GM21786 (cell line): ENCODE results near the gene C6orf132.

Experiments used
- ATAC-seq: cut with Tn5 transposase; IDR thresholded peaks from one replicate; pipeline ENCODE4 v1.9.1; 2021; ENCODE audit not compliant: unreplicated experiment

C6orf132 gene

DNA sequence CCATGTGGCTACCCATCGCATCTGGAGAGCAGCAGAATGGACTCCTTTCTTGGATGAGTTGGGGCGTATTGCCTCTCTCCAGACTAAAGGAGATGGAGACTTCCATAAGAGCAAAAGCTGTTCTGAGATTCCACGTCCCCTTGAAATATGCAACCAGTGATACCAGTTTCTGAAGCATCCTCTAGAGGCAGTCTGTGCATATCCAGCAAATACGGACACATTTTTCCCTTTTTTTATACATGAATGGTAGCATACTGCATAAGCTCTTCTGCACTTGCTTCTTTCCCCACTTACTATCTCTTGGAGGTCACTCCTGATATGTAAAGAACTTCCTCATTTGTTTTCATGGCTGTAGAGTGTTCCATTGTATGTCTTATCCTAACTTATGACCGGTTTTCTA, 57.5 kb downstream of the C6orf132 start:
- no peak for ATAC-seq

- ATAC-seq: no peak
Measured at GRCh38 chr6:42083530-42083929, 58.9 kb downstream of the C6orf132 start.

- no peak for ATAC-seq
Measured at GRCh38 chr6:42079941-42080464, 62.4 kb downstream of the C6orf132 start.

DNA sequence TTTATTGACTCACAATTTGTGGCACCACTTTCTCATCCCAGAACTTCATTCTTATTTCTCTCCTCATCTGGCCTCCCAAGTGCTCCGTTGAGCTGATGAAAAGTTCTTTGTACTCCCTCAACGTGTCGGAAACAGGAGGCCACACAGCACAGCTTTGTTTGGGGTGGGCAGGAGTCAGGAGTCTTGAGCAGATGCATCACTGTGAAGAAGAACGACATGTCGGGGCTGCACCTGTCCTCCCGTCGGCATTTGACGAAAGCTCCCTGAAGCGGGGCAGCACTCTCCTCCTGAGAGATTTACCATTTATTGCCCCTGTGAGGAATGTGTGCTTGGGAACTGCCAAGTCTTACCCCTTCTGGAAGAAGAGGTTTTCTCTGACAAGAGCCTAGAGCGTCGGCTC, 64.0 kb downstream of the C6orf132 start:
- no peak for ATAC-seq

DNA sequence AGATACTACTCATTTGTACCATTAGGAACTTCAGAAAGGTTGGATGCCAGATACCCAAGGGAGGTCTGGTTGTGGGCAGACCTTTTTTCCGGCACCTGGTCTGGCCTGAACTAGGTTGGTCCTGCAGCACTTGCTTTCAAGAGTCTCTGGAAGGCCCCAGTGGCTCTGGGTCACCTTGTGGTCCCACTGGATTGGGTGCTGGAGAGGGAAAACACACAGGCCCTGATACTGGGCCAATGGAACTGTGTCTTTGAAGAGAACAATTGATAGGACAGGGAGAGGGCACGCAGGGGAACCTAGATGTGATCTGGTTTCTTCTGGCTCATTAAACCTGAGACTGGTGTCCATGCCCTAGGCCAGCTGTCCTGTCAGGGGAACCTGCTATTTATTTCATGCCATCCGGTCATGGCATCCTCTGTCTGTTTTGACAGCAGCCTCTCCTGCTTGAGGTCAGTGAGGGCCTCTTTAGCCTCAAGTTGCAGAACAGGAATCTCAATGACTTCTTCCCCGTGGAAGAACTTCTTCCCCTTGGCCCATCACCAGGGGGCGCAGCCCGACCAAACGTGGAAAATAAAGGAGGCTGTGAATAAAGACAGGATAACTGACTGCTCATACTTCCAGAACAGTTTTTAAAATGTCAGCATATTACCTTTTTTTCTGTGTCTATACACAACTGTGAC, 67.1 kb downstream of the C6orf132 start:
- no peak for ATAC-seq

- no peak for ATAC-seq
Measured at GRCh38 chr6:42073287-42073686, 69.1 kb downstream of the C6orf132 start.

- ATAC-seq: no peak
Measured at GRCh38 chr6:42071881-42072583, 70.4 kb downstream of the C6orf132 start.

GRCh38 chr6:42068872-42069522, 73.4 kb downstream of the C6orf132 start:
- no peak for ATAC-seq

GRCh38 chr6:42068173-42068572, 74.2 kb downstream of the C6orf132 start:
- ATAC-seq: no peak

- no peak for ATAC-seq
Measured at GRCh38 chr6:42066156-42066675, 76.2 kb downstream of the C6orf132 start.

- no peak for ATAC-seq
Measured at GRCh38 chr6:42059743-42060142, 82.7 kb downstream of the C6orf132 start.

GRCh38 chr6:42053601-42054000, 88.8 kb downstream of the C6orf132 start:
- ATAC-seq: no peak

- no peak for ATAC-seq
Measured at GRCh38 chr6:42051268-42051653, 91.2 kb downstream of the C6orf132 start.
